KOPT-K1 (cell line): ENCODE measurements around the gene AMACR.

Experiments used
- H3K27ac ChIP-seq: fragments of 200-600 bp; sonication (generic); 2 replicates; pipeline ENCODE4 v1.5.1; 2016; ENCODE audit warnings: antibody characterized with exemption, mild to moderate bottlenecking, low read depth, low read length; ENCODE audit not compliant: poor library complexity, severe bottlenecking
- H3K36me3 ChIP-seq: fragments of 200-600 bp; sonication (generic); 2 replicates; pipeline ENCODE4 v1.5.1; 2017; ENCODE audit warnings: antibody characterized with exemption, mild to moderate bottlenecking, low read length, moderate library complexity; ENCODE audit not compliant: insufficient read depth
- H3K9me3 ChIP-seq: fragments of 200-600 bp; sonication (generic); 2 replicates; pipeline ENCODE4 v1.5.1; 2017; ENCODE audit warnings: antibody characterized with exemption, low read length, mild to moderate bottlenecking; ENCODE audit not compliant: insufficient read depth, poor library complexity, severe bottlenecking

Gene AMACR

GRCh38 chr5:33938507-33938796 lies 69.4 kb downstream of the AMACR start:
- Histone ChIP-seq H3K9me3 (no peaks in the 10 kb centered on the region), H3K27ac (no peak overlapping the region), H3K36me3 (no peaks in the 10 kb centered on the region)

DNA sequence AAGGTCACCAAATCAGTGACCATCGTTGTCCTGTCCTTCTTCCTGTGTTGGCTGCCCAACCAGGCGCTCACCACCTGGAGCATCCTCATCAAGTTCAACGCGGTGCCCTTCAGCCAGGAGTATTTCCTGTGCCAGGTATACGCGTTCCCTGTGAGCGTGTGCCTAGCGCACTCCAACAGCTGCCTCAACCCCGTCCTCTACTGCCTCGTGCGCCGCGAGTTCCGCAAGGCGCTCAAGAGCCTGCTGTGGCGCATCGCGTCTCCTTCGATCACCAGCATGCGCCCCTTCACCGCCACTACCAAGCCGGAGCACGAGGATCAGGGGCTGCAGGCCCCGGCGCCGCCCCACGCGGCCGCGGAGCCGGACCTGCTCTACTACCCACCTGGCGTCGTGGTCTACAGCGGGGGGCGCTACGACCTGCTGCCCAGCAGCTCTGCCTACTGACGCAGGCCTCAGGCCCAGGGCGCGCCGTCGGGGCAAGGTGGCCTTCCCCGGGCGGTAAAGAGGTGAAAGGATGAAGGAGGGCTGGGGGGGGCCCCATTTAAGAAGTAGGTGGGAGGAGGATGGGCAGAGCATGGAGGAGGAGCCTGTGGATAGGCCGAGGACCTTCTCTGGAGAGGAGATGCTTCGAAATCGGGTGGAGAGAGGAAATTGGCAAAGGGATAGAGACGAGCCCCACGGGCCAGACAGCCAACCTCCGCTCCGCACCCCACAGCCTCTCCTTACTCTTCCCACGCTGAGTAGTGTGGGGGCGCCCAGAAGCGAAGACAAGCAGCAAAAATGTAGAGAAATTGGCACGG lies 69.9 kb downstream of the AMACR start:
- no peaks in the 10 kb centered on the region for H3K9me3 ChIP-seq
- no peak overlapping the region for H3K27ac ChIP-seq

DNA sequence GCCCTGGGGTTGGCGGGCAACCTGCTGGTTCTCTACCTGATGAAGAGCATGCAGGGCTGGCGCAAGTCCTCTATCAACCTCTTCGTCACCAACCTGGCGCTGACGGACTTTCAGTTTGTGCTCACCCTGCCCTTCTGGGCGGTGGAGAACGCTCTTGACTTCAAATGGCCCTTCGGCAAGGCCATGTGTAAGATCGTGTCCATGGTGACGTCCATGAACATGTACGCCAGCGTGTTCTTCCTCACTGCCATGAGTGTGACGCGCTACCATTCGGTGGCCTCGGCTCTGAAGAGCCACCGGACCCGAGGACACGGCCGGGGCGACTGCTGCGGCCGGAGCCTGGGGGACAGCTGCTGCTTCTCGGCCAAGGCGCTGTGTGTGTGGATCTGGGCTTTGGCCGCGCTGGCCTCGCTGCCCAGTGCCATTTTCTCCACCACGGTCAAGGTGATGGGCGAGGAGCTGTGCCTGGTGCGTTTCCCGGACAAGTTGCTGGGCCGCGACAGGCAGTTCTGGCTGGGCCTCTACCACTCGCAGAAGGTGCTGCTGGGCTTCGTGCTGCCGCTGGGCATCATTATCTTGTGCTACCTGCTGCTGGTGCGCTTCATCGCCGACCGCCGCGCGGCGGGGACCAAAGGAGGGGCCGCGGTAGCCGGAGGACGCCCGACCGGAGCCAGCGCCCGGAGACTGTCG lies 70.7 kb downstream of the AMACR start:
- H3K27ac ChIP-seq = no peak overlapping the region
- no peaks in the 10 kb centered on the region for H3K9me3 ChIP-seq

More for the DNA sequence above, 69.9 kb downstream of the AMACR start:
- H3K36me3 ChIP-seq = no peaks in the 10 kb centered on the region

DNA sequence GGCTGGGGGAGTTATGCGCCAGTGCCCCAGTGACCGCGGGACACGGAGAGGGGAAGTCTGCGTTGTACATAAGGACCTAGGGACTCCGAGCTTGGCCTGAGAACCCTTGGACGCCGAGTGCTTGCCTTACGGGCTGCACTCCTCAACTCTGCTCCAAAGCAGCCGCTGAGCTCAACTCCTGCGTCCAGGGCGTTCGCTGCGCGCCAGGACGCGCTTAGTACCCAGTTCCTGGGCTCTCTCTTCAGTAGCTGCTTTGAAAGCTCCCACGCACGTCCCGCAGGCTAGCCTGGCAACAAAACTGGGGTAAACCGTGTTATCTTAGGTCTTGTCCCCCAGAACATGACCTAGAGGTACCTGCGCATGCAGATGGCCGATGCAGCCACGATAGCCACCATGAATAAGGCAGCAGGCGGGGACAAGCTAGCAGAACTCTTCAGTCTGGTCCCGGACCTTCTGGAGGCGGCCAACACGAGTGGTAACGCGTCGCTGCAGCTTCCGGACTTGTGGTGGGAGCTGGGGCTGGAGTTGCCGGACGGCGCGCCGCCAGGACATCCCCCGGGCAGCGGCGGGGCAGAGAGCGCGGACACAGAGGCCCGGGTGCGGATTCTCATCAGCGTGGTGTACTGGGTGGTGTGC lies 71.4 kb downstream of the AMACR start, which contains the start of gene RXFP3:
TSS of gene RXFP3 (plus strand) at position 6 of the 636 bp plus-strand sequence. CDS start at position 361, 355 bp downstream.
- H3K36me3 ChIP-seq = no peaks in the 10 kb centered on the region
- H3K27ac ChIP-seq = no peak within 1 kb of the TSS
- no peaks in the 10 kb centered on the region for H3K9me3 ChIP-seq

More for the DNA sequence above, 70.7 kb downstream of the AMACR start:
- no peaks in the 10 kb centered on the region for H3K36me3 ChIP-seq
